Measurements from ENCODE around the gene MT1X. TPM values are rescaled to one million over a fixed set of nuclear protein-coding genes. Genes with fewer than 3 reads are reported as not detected.
"Not testable (repeated sequence)": the region's sequence is repeated elsewhere in the genome, so short reads cannot be mapped to it uniquely, and the experiment has no call there.

The MT1X gene
- total RNA-seq, 1 donor from 2014 or later = 7.1 TPM

GRCh38 chr16:56667581-56668571, 14.4 kb upstream of the MT1X start, which contains the start of gene MT1G:
TSS of gene MT1G (minus strand) at chr16:56668065. CDS start at chr16:56667993, 72 bp downstream.
- TF ChIP-seq CTCF (IDR thresholded peaks at IDR 0.05; ENCODE audit: unreplicated experiment) = no peak
- H3K36me3 Mint-ChIP-seq = no peaks in the 10 kb centered on the region

GRCh38 chr16:56669005-56669839, 13.0 kb upstream of the MT1X start, which contains the start of gene MT1H:
TSS of gene MT1H (plus strand) at chr16:56669814. CDS start at chr16:56669885, 71 bp downstream.
- TF ChIP-seq CTCF (IDR thresholded peaks at IDR 0.05; ENCODE audit: unreplicated experiment) = no peak
- Mint-ChIP-seq H3K9me3 (no peaks in the 10 kb centered on the region), H3K4me1 (peaks cover 3% of the 10 kb centered on the region), H3K4me3 (no peak within 1 kb of the TSS), H3K27ac (no peak within 1 kb of the TSS), H3K27me3 (ENCODE audit: low read depth) (peaks cover 99% of the 10 kb centered on the region), H3K36me3 (no peaks in the 10 kb centered on the region)
- DNase-seq (ENCODE audit: low spot score in 2 of 2, unreplicated experiment in 2 of 2) = no peak

More at GRCh38 chr16:56667581-56668571, 14.4 kb upstream of the MT1X start, which contains the start of gene MT1G:
- Mint-ChIP-seq H3K4me3 (no peak within 1 kb of the TSS), H3K27me3 (ENCODE audit: low read depth) (peaks cover 99% of the 10 kb centered on the region), H3K9me3 (no peaks in the 10 kb centered on the region), H3K4me1 (peaks cover 3% of the 10 kb centered on the region), H3K27ac (no peak within 1 kb of the TSS)
- no peak for DNase-seq (ENCODE audit: low spot score in 2 of 2, unreplicated experiment in 2 of 2)

- Mint-ChIP-seq H3K9me3 (no peaks in the 10 kb centered on the region), H3K27me3 (ENCODE audit: low read depth) (peaks cover 98% of the 10 kb centered on the region), H3K36me3 (no peaks in the 10 kb centered on the region), H3K4me3 (no peak overlapping the region), H3K4me1 (peaks cover 9% of the 10 kb centered on the region), H3K27ac (no peak overlapping the region)
- TF ChIP-seq CTCF (IDR thresholded peaks at IDR 0.05; ENCODE audit: unreplicated experiment) = no peak
- DNase-seq (ENCODE audit: low spot score in 2 of 2, unreplicated experiment in 2 of 2) = no peak
These were observed 12.2 kb upstream of the MT1X start for GRCh38 chr16:56669840-56670619.

- Mint-ChIP-seq H3K36me3 (no peaks in the 10 kb centered on the region), H3K4me1 (peaks cover 13% of the 10 kb centered on the region), H3K4me3 (no peak overlapping the region), H3K9me3 (no peaks in the 10 kb centered on the region), H3K27me3 (ENCODE audit: low read depth) (peaks cover 98% of the 10 kb centered on the region), H3K27ac (no peak overlapping the region)
- no peak for TF ChIP-seq CTCF (IDR thresholded peaks at IDR 0.05; ENCODE audit: unreplicated experiment)
- no peak for DNase-seq (ENCODE audit: low spot score in 2 of 2, unreplicated experiment in 2 of 2)
These were observed 11.7 kb upstream of the MT1X start for GRCh38 chr16:56670620-56670934.

GRCh38 chr16:56671691-56672090, 10.6 kb upstream of the MT1X start:
- H3K4me1 Mint-ChIP-seq = peaks cover 18% of the 10 kb centered on the region
- not testable (repeated sequence) for H3K36me3 Mint-ChIP-seq; DNase-seq (ENCODE audit: low spot score in 2 of 2, unreplicated experiment in 2 of 2); H3K27ac Mint-ChIP-seq; H3K4me3 Mint-ChIP-seq; H3K9me3 Mint-ChIP-seq
- H3K27me3 Mint-ChIP-seq (ENCODE audit: low read depth) = peaks cover 98% of the 10 kb centered on the region

GRCh38 chr16:56672171-56672570, 10.1 kb upstream of the MT1X start:
- not testable (repeated sequence) for H3K9me3 Mint-ChIP-seq; DNase-seq (ENCODE audit: low spot score in 2 of 2, unreplicated experiment in 2 of 2); H3K27ac Mint-ChIP-seq; H3K4me3 Mint-ChIP-seq; H3K36me3 Mint-ChIP-seq
- Mint-ChIP-seq H3K4me1 (peaks cover 18% of the 10 kb centered on the region), H3K27me3 (ENCODE audit: low read depth) (peaks cover 98% of the 10 kb centered on the region)

All from mesothelial cell of epicardium (in vitro differentiated cells).